HepG2 (cell line): ENCODE results near the gene CCNB1IP1. TPM values are rescaled to one million over a fixed set of nuclear protein-coding genes. Genes with fewer than 3 reads are reported as not detected.
A peak's percentile ranks its signal among the peaks of the same experiment; 100 is the strongest.

ENCODE experiments used
- KAT8 ChIP-seq: IDR thresholded peaks from 2 replicates; pipeline ENCODE4 v1.6.1; 2016; ENCODE audit warnings: missing genetic modification reagents, missing compliant biosample characterization
- KIAA2018 ChIP-seq: sonication (generic); formaldehyde crosslinking; IDR thresholded peaks from 2 replicates; pipeline ENCODE4 v1.5.0; 2020; ENCODE audit warnings: mild to moderate bottlenecking, missing genetic modification reagents, borderline replicate concordance
- POGZ ChIP-seq: sonication (generic); formaldehyde crosslinking; IDR thresholded peaks from 2 replicates; pipeline ENCODE4 v1.4.0; 2020; ENCODE audit warnings: mild to moderate bottlenecking, missing genetic modification reagents
- SRSF9 ChIP-seq: fragments of 200-400 bp; formaldehyde crosslinking; IDR thresholded peaks from 2 replicates; pipeline ENCODE4 v1.6.1; 2018; ENCODE audit warnings: borderline replicate concordance, mild to moderate bottlenecking, low read depth, low read length; ENCODE audit not compliant: insufficient read depth, poor library complexity, severe bottlenecking
- SSRP1 ChIP-seq: IDR thresholded peaks from 2 replicates; pipeline ENCODE4 v1.6.1; 2016; ENCODE audit warnings: control low read depth
- TCF7L2 ChIP-seq: IDR thresholded peaks from 2 replicates; pipeline ENCODE4 v1.6.1; 2011; ENCODE audit warnings: mild to moderate bottlenecking, low read depth, low read length, moderate library complexity
- UBTF ChIP-seq: sonication (generic); formaldehyde crosslinking; IDR thresholded peaks from 2 replicates; pipeline ENCODE4 v1.4.0; 2020; ENCODE audit warnings: mild to moderate bottlenecking, missing genetic modification reagents
- ZC3H13 ChIP-seq: sonication (generic); formaldehyde crosslinking; IDR thresholded peaks from 2 replicates; pipeline ENCODE4 v1.8.1; 2023; ENCODE audit warnings: mild to moderate bottlenecking, missing genetic modification reagents, moderate library complexity
- ZNF446 ChIP-seq: sonication (generic); formaldehyde crosslinking; IDR thresholded peaks from 2 replicates; pipeline ENCODE4 v1.5.0; 2020; ENCODE audit warnings: mild to moderate bottlenecking, missing genetic modification reagents
- ZNF460 ChIP-seq: sonication (generic); formaldehyde crosslinking; IDR thresholded peaks from 2 replicates; pipeline ENCODE4 v1.5.1; 2020; ENCODE audit warnings: missing genetic modification reagents, mild to moderate bottlenecking, borderline replicate concordance
- ZNF549 ChIP-seq: sonication (generic); formaldehyde crosslinking; IDR thresholded peaks from 2 replicates; pipeline ENCODE4 v1.5.0; 2020; ENCODE audit warnings: missing genetic modification reagents
- ZNF562 ChIP-seq: sonication (generic); formaldehyde crosslinking; IDR thresholded peaks from 2 replicates; pipeline ENCODE4 v1.8.0; 2022; ENCODE audit warnings: missing genetic modification reagents, borderline replicate concordance
- ZNF567 ChIP-seq: sonication (generic); formaldehyde crosslinking; IDR thresholded peaks from 2 replicates; pipeline ENCODE4 v1.8.1; 2023; ENCODE audit warnings: mild to moderate bottlenecking, missing genetic modification reagents, borderline replicate concordance
- ZZZ3 ChIP-seq: sonication (generic); formaldehyde crosslinking; IDR thresholded peaks from 2 replicates; pipeline ENCODE4 v1.4.0; 2020; ENCODE audit warnings: missing genetic modification reagents, mild to moderate bottlenecking, borderline replicate concordance
- polyA plus RNA-seq, 8 experiments: library from polyadenylated mRNA; depleted of rRNA in 3 of 8; stranded (reverse) in 7 of 8; unstranded in 1 of 8; fragments of >200 nt; fragmentation: Illumina TruSeq in 4 of 8; extraction: Trizol in 4 of 8; gene quantifications; 2 replicates each; pipeline versions ENCODE4 v1.2.1 to v1.2.3, GENCODE V29; 2011 to 2016; ENCODE audit warnings: low read depth in 4 of 8, missing spikeins in 1 of 8, mixed read lengths in 1 of 8; ENCODE audit not compliant: insufficient read depth in 1 of 8
- total RNA-seq, 5 experiments: library from RNA; depleted of rRNA; stranded (reverse); fragments of >200 nt; fragmentation: Illumina TruSeq; extraction: Trizol; gene quantifications; 2 replicates each; pipeline ENCODE4 v1.2.3, GENCODE V29; 2016; ENCODE audit warnings: low read depth in 1 of 5

CCNB1IP1 gene
- total and polyA plus RNA-seq, 2 of the 13 experiments (the other 11 are each of a cell fraction or from before 2014, with no cell fraction given), result 98.3 to 125 TPM

GRCh38 chr14:20343092-20343861 is 10.2 kb upstream of the CCNB1IP1 start, which contains the start of gene PARP2 (continued):
- no peak for TF ChIP-seq SRSF9
- no peak for TF ChIP-seq ZNF549 (CRISPR knock-in tag)
- TF ChIP-seq TCF7L2, result no peak
- peak; percentile 11; the same call in 1 of the 2 replicates for TF ChIP-seq ZNF460 (CRISPR knock-in tag)
- TF ChIP-seq ZNF567 (CRISPR knock-in tag), result 0 out of 2 replicates have a peak, but pooled peaks have one; percentile 14
- TF ChIP-seq SSRP1 (CRISPR knock-in tag), result no peak
- no peak for TF ChIP-seq ZNF446
- peak; percentile 62; the same call in 1 of the 2 replicates for TF ChIP-seq ZC3H13 (CRISPR knock-in tag)
- peak; percentile 92 for TF ChIP-seq KAT8 (CRISPR knock-in tag)
- peak; percentile 99 for TF ChIP-seq UBTF
- TF ChIP-seq ZZZ3 (CRISPR knock-in tag), result peak; percentile 94
- TF ChIP-seq KIAA2018 (CRISPR knock-in tag), result no peak
- TF ChIP-seq ZNF562 (CRISPR knock-in tag), result no peak
- peak; percentile 88 for TF ChIP-seq POGZ
